Aortic smooth muscle cell (primary cell): ENCODE data around the gene CLEC2B. TPM values are rescaled to one million over a fixed set of nuclear protein-coding genes. Genes with fewer than 3 reads are reported as not detected.

ENCODE experiments used
- total RNA-seq: library from RNA; depleted of rRNA; stranded (reverse); fragments of >200 nt; gene quantifications from 2 replicates; pipeline ENCODE4 v1.2.3, GENCODE V29; 2014

The CLEC2B gene
- 4.2 and 4.4 TPM in 2 replicates for total RNA-seq

GRCh38 chr12:9869307-9870161 lies at the start of gene CLEC2B:
Gene CLEC2B, minus strand, starts transcription at chr12:9869354.

DNA sequence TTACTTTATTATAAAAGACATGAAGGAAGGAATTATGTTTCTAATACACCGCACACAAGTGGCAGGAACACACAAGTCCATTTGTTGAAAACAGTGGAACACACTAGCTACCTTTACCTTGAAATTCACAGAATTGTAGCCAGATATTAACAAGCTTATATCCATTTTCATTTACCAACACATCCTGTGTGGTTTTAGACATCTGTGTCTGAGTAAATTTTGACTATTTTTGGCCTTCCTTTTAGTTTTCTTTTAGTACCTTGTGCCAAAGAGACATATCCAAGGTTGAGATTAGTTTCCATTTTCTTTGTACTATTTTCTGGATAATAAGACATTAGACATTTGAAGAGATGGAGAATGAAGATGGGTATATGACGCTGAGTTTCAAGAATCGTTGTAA lies 12.1 kb upstream of the CLEC2B start, which contains the start of gene KLRF2:
KLRF2 (plus strand) TSS at position 244 of the 400 bp plus-strand sequence; CDS start at position 351, 107 bp downstream.

GRCh38 chr12:9827209-9827888 lies 41.8 kb downstream of the CLEC2B start, which contains the start of gene KLRF1:
Gene KLRF1, plus strand, starts transcription at chr12:9827481. Its CDS starts 64 bp downstream, at chr12:9827545.

Other genes starting within 250 kb of the CLEC2B start
- gene CLEC2D, start 199.6 kb downstream of the CLEC2B start, total RNA-seq = 1.1 and 1.2 TPM in 2 replicates
- not detected in 2 replicates for gene CLECL1, start 136.3 kb downstream of the CLEC2B start, total RNA-seq
- not detected in 2 replicates for gene CD69, start 108.5 kb downstream of the CLEC2B start, total RNA-seq
- gene KLRF1, start 41.9 kb downstream of the CLEC2B start, total RNA-seq = not detected in 2 replicates
- not detected in 2 replicates for gene KLRF2, start 12.1 kb upstream of the CLEC2B start, total RNA-seq
- gene CLEC2A, start 63.0 kb upstream of the CLEC2B start, total RNA-seq = not detected in 2 replicates
- not detected in 2 replicates for gene CLEC12A, start 102.1 kb upstream of the CLEC2B start, total RNA-seq
- gene CLEC1B, start 129.8 kb upstream of the CLEC2B start, total RNA-seq = not detected in 2 replicates
- not detected in 2 replicates for gene CLEC12B, start 141.3 kb upstream of the CLEC2B start, total RNA-seq
- gene CLEC9A, start 161.3 kb upstream of the CLEC2B start, total RNA-seq = not detected in 2 replicates
- 0.37 and 0.40 TPM in 2 replicates for gene CLEC1A, start 229.6 kb upstream of the CLEC2B start, total RNA-seq